D721Med (cell line): ENCODE data around the gene MORC1.

Experiments
- DNase-seq: peaks from one replicate; pipeline ENCODE4 v3.0.0; 2011; ENCODE audit warnings: low spot score; ENCODE audit not compliant: insufficient read length
- FAIRE-seq: peaks from 2 replicates; lab custom pipeline; 2011; peaks lifted over from hg19 to GRCh38; lab: Jason Lieb, UNC
- TF ChIP-seq, protein P1 (sequence below): IDR thresholded peaks from 2 replicates; pipeline ENCODE4 v1.5.1; 2012; ENCODE audit warnings: mild to moderate bottlenecking, control low read depth; ENCODE audit not compliant: insufficient read depth; ENCODE audit errors: missing control alignments

MORC1 gene

DNA sequence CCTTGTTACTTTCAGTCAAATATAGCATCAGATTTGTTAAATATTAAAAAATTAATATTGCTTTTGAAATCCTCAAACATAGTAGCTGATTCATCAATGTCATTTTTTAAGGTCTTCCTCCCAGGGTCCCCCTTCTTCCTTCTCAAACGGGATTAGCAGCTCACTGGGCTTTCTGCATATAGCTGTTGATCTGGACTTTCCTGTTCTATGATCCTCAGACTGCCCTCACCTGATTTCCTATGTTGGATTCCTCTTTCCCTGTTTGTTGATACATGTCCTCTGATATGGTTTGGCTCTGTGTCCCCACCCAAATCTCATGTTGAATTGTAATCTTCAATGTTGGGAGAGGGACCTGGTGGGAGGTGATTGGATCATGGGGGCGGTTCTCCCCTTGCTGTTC is 170.1 kb downstream of the MORC1 start:
- TF ChIP-seq, protein P1, sequence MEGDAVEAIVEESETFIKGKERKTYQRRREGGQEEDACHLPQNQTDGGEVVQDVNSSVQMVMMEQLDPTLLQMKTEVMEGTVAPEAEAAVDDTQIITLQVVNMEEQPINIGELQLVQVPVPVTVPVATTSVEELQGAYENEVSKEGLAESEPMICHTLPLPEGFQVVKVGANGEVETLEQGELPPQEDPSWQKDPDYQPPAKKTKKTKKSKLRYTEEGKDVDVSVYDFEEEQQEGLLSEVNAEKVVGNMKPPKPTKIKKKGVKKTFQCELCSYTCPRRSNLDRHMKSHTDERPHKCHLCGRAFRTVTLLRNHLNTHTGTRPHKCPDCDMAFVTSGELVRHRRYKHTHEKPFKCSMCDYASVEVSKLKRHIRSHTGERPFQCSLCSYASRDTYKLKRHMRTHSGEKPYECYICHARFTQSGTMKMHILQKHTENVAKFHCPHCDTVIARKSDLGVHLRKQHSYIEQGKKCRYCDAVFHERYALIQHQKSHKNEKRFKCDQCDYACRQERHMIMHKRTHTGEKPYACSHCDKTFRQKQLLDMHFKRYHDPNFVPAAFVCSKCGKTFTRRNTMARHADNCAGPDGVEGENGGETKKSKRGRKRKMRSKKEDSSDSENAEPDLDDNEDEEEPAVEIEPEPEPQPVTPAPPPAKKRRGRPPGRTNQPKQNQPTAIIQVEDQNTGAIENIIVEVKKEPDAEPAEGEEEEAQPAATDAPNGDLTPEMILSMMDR, result no peak
- no peak for DNase-seq
- no peak for FAIRE-seq

DNA sequence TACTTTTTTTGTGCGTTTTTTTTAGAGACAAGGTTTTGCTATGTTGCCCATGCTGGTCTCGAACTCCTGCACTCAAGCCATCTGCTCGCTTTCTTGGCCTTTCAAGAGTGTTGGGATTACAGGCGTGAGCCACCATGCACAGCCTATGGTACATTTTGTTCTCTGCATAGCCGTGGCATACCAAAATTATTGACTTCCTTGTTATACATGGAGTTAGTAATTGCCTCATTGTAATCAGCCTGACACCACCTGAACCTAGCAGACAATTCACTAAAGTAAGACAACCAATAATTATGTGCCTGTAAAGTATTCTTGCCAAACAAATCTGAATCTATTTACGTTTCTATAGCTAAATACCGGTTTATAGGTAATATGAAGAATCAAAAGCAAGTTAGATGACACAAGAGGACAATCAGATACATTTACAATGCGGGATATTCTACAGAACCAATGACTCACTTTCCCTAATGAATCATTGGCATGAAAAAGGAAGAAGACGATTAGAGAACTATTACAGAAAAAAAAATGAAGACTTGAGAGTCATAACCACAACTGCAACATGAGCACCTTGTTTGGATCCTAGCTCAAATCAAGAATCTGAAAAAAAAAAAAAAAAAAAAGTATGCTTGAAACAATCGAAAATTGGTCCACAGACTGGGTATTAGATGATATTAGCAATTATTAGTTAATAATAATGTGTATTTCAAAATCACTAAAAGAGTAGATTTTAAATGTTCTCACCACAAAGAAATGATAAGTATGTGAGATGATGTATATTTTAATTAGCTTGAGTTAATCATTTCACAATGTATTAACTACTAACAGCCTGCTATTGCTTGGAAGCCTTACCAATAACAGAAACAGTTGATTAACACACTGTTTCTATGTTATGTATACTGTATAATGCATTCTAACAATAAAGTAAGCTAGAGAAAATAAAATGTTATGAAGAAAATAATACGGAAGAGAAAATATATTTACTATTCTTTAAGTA is 171.3 kb downstream of the MORC1 start:
- no peak for FAIRE-seq
- TF ChIP-seq, protein P1, result no peak
- no peak for DNase-seq

GRCh38 chr3:108940568-108941263 is 177.2 kb downstream of the MORC1 start:
- TF ChIP-seq, protein P1, result no peak
- FAIRE-seq (no peak), DNase-seq (no peak)

DNA sequence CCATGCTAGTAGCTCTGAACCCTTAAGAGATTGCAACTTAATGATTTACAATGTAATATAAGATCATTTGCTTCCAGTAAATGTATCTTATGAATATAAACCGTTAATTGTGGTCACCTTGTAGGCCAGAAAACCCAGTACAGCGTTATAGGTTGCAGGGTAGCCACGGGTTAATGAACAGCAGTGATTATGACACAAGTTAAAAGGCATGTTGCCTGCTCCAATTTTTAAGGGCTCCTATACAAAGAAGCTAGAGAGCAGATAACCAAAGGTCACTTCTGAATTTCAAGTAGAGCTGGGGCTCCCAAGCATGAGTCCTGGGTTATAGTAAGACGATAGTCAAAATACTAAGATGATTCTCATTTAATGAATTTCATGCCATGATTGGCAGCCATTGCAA is 177.8 kb downstream of the MORC1 start:
- DNase-seq (no peak), FAIRE-seq (no peak)
- TF ChIP-seq, protein P1, result no peak

GRCh38 chr3:108936924-108937689 is 180.8 kb downstream of the MORC1 start:
- no peak for FAIRE-seq

DNA sequence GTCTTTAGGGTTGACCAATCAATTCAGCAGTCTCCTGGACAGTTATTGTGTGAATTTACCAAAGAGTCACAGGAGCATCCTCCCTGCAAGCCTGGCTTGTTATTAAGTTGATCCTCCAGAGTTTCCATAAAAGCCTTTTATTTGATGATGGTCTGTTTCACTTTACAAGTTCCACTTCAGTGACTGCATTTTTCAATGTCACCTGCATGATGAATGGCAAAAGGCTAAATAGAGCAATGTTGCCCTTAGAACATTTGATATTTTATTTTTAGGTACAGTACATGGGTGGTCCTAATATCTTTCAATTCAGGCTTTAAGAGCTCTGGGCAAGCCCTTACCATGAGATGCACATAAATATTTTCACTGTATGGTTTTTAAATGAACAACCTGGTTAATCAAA is 186.9 kb downstream of the MORC1 start:
- no peak for DNase-seq
- TF ChIP-seq, protein P1, result no peak
- no peak for FAIRE-seq

More at GRCh38 chr3:108936924-108937689, 180.8 kb downstream of the MORC1 start:
- TF ChIP-seq, protein P1, result no peak
- no peak for DNase-seq
